A673 (cell line): ENCODE data around the gene LPCAT4.

Experiments used
- EZH2 ChIP-seq: fragments of 200-600 bp; sonication (generic); IDR thresholded peaks from 2 replicates; pipeline ENCODE4 v1.6.1; 2017; ENCODE audit warnings: borderline replicate concordance, low read depth, mild to moderate bottlenecking, mixed read lengths, antibody characterized with exemption, low read length; ENCODE audit not compliant: poor library complexity, severe bottlenecking
- TF ChIP-seq, protein P1 (sequence below): fragments of 300-800, 200-600 bp; sonication (generic); conservative IDR thresholded peaks from 2 replicates; pipeline ENCODE4 v1.5.1; 2017; ENCODE audit warnings: low read depth, mild to moderate bottlenecking, antibody characterized with exemption, low read length, moderate library complexity, mixed read lengths

DNA sequence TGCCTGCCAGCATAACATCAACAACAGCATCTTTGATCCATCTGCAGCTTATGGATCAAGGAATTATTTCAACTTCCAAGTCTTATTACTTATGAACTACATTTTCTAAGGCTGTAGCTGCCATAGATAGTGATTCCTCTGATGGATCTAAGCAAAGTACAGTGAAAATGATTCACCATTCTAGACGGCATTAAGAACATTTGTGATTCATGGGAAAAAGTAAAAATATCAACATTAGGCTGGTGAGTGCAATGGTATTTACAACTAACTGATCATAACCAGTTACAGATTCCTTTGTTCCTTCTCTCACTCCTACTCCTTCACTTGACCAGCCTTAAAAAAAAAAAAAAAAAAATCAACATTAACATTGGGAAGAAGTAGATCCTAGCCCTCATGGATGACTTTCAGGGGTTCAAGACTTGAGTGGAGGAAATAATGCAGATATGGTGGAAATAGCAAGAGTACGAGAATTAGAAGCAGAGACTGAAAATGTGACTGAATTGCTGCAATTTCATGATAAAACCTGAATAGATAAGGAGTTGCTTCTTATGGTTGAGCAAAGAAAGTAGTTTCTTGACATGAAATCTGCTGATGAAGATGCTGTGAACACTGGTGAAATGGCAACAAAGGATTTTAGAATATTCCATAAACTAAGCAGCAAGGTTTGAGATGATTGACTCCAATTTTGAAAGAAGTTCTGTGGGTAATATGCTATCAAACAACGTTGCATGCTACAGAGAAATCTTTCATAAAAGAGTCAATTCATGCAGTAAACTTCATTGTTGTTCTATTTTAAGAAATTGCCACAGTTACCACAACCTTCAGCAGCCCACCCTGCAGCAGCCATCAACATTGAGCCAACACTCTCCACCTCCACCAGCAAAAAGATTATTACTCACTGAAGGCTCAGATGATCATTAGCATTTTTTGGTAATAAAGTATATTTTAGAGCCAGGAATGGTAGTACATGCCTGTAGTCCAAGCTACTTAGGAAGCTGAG is 52.2 kb downstream of the LPCAT4 start:
- TF ChIP-seq, protein P1, sequence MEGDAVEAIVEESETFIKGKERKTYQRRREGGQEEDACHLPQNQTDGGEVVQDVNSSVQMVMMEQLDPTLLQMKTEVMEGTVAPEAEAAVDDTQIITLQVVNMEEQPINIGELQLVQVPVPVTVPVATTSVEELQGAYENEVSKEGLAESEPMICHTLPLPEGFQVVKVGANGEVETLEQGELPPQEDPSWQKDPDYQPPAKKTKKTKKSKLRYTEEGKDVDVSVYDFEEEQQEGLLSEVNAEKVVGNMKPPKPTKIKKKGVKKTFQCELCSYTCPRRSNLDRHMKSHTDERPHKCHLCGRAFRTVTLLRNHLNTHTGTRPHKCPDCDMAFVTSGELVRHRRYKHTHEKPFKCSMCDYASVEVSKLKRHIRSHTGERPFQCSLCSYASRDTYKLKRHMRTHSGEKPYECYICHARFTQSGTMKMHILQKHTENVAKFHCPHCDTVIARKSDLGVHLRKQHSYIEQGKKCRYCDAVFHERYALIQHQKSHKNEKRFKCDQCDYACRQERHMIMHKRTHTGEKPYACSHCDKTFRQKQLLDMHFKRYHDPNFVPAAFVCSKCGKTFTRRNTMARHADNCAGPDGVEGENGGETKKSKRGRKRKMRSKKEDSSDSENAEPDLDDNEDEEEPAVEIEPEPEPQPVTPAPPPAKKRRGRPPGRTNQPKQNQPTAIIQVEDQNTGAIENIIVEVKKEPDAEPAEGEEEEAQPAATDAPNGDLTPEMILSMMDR: no peak
- no peak for TF ChIP-seq EZH2
